GM19438 (cell line): Measurements from ENCODE around the gene FGL2.
"Not testable (repeated sequence)": the region's sequence is repeated elsewhere in the genome, so short reads cannot be mapped to it uniquely, and the experiment has no call there.

Experiments used
- ATAC-seq: cut with Tn5 transposase; IDR thresholded peaks from one replicate; pipeline ENCODE4 v1.9.1; 2021; ENCODE audit warnings: low read depth; ENCODE audit not compliant: unreplicated experiment

FGL2 gene

DNA sequence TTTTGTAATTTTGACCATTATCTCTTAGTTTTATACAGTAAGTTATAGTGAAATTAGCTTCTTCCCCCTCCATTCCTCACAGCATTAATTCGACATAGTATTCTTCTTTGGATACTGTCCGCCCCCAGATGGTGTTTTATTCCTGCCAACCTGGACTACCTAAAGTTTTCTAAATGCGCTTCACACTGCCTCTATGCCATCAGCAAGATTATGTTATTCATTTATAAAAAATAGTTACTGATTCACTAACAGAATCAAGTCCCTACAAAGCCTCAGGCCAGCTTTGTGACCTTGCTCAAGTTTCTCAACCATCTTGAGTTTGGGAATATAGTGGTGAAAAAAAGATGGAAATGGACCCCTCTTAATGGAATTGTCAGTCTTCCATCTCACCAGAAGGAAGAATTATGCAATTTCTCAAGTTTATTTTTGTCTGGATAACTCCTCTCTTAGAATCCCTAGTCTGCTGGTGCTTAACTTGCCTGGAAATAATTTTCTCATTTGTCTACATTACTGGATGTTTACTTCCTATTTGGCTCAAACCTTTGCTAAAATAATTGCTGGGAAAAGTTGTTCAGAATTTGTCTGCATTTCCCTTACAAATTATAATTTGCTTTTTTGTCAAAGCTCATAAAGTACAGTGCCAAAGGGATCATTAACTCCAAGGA is 16.7 kb upstream of the FGL2 start:
- no peak for ATAC-seq

DNA sequence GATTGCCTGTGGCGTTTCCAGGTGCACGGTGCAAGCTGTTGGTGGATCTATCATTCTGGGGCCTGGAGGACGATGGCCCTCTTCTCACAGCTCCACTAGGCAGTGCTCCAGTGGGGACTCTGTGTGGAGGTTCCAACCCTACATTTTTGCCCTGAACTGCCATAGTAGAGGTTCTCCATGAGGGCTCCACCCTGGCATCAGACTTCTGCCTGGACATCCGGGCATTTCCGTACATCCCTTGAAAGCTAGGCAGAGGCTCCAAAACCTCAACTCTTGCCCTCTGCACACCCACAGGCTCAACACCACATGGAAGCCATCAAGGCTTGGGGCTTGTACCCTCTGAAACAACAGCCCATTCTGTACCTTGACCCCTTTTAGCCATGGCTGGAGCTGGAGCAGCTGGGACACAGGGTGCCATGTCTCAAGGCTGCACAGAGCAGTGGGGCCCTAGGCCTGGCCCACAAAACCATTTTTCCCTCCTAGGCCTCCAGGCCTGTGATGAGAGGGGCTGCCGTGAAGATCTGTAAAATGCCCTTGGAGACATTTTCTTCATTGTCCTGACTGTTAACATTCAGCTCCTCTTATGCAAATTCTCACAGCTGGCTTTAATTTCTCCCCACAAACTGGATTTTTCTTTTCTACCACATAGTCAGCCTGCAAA is 10.0 kb upstream of the FGL2 start:
- ATAC-seq = no peak

- ATAC-seq = no peak
These were observed 8.8 kb upstream of the FGL2 start for GRCh38 chr7:77208416-77208815.

GRCh38 chr7:77205706-77206105 is 6.1 kb upstream of the FGL2 start:
- no peak for ATAC-seq

DNA sequence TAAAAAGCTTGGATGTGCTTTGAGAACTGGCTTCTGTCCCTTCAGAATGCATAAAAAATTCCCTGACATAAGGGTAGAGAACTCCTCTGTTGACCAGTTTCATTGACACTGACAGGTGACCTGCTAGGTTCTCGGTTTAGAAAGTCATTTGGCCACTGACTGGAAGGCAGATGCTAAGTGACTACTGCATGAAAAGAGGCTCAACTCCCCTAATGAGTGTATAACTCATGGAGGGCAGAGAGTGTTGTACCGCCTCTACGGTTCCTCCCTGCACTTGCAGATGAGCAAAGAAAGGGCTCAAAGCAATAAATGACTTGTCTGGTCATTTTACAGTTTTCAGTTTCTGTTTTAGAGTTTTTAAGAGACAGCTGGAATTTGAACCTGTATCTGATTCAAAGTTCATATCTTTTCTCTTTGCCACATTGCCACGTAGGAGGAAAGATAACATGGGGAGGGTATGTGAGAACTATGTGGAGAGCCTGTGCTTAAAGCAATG is 2.9 kb upstream of the FGL2 start:
- peak; percentile 89 for ATAC-seq

DNA sequence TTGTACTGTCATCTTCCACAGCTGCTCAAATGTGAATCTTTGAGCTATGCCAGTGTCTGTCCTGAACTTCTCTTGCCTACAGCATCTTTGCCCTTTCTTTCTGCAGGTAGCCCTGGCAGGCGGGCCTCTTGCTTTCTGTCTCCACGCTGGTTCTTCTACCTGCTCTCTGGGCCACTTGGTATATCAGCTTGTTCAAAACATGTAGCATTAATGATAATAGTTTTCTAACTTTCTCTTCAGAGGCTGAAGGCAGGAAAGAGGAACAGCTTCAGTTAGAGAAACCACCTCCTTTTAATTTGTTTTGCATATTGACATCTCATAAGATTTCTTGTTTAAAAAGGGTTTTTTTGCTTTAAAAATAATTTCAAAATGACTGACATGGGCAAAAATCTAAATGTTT is 923 bp upstream of the FGL2 start:
- ATAC-seq = no peak

- ATAC-seq = no peak
These were observed 2.5 kb downstream of the FGL2 start for GRCh38 chr7:77197141-77197540.

DNA sequence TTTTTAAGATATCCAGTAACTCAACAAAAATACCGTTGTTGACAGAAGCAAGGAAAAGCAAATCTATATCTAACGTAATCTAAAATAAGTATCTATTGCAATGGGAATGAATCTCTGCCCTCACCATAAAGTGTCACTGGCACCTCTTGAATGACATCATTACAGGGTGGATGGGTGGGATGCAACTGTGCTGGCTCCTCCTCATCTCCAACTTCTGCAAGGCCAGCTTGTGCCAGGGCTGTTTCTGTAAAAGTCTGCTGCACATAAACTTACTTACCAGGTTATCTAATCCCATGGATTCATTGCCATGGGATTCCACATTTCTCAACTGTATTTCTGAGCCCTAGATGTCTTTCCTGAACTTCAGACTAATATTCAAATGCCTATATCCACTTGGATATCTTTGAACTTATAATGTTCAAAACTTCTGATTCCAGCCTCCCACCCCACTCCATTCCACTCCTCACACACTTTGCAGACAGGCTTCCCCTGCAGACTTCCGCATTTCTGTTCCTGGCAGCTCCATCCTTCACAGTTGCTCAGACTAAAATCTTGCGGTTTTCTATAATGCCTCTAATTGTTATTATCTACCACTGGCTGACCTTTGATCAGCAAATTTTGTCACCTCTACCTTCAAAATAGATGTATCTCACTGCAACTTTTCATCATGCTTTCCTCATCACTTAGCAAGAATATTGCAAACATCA is 10.7 kb downstream of the FGL2 start:
- ATAC-seq = no peak

- no peak for ATAC-seq
These were observed 13.8 kb downstream of the FGL2 start for GRCh38 chr7:77185866-77186265.

DNA sequence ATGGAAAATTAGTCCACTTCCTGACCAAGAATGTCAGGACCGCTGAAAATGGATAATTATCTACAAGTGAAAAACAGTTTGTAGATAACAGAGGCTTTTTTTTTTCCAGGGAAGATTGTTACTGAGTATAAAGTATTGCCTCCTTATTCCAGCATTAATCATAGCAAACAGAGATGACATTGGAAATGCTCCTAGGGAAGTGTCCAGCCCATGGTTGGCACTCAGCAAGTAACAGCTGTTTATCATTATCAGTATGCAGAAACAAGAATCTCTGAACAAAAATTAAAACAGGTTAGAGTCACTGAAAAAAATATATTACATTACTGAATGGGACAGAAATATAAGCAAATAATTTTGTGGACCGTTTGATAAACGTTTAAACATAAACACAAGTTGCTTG is 14.6 kb downstream of the FGL2 start:
- ATAC-seq = no peak

DNA sequence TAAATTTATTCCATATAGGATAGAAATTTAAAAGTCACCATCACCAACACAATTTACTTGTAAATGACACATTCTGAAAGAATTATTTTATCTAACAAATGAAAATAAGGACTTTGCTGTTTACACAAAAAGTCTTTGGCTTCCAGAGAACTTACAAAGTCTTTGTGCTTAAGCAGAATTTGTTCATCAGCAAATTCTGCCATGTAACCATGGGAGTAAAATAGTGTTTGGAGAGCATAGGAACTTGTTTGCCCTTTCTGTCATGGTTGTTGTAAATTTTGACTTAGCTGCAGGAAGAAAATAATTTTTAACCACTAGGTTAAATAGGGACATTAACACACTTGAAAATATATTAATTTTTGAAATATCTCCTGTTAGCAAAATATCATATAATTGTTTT is 15.2 kb downstream of the FGL2 start:
- ATAC-seq = no peak

- no peak for ATAC-seq
These were observed 17.4 kb downstream of the FGL2 start for GRCh38 chr7:77182261-77182660.

DNA sequence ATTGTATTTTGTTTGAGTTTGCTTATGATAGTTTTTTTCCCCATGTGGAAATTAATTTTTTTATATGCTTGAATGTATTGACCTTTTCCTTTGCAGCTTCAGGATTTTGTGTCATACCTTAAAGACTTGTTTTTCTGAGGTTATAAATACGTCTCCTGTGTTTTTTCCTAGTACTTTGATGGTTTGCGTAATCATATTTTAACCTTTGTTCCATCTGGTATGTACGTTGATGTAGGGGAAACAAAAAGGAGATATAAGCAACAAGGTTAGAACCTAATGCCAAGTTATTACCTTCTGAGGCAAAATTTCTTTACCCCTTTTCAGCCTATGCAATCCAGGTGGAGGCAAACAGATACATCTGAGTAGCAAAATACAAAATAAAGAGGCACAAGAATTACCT is 17.9 kb downstream of the FGL2 start:
- ATAC-seq = no peak

- no peak for ATAC-seq
These were observed 18.5 kb downstream of the FGL2 start for GRCh38 chr7:77181015-77181595.

GRCh38 chr7:77178024-77178423 is 21.6 kb downstream of the FGL2 start:
- ATAC-seq = not testable (repeated sequence)

DNA sequence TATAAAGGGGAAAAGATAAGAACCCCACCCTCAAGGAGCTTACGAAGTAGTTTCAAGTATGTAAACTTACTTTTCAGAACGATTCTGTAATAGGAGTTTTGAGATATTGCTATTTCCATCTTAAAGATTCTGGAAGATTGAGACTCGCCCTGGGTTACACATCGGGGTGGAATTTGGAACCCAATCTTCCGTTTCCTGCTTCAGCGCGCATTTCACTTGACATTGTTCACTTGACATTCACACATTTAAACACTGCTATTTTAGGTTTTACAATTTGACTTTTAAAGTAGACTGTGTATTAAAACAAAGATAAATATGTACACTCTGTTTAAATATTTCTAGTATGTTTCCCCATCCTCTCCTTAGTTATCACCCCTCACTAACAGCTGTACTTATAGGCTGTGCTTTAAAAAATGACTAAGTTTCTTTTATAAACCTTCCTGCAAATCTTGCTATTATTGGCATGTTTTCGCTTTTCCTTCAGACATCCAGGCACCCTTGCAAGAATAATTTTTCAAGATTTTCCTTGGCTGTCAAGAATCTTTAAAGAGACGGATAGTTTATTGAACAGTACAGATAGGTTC is 22.2 kb downstream of the FGL2 start:
- ATAC-seq = not testable (repeated sequence)

DNA sequence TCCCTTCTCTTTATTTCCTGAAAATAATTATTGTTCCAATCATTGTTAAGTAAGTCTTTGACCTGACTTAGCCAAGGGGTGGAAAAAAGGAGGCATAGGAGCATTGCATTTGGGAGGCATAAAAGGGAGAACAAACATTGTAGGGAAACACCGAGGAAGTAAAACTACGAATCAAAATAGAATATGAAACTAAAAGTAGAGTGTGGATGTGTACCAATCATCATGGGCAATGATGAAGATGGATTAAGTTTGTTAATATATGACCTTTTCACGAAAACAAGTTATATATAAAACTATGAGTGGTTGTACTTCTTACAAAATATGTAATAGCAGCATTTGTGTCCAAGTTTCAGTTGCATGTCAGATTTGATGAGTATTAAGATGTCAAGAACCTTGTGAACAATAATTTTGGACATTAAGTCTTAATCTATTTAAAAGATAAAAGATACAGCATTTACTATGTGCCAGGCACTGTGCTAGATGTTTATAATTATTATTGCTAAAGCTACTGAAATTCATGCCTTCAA is 24.3 kb downstream of the FGL2 start:
- peak; percentile 72 for ATAC-seq

GRCh38 chr7:77174418-77174817 is 25.2 kb downstream of the FGL2 start:
- ATAC-seq = not testable (repeated sequence)

DNA sequence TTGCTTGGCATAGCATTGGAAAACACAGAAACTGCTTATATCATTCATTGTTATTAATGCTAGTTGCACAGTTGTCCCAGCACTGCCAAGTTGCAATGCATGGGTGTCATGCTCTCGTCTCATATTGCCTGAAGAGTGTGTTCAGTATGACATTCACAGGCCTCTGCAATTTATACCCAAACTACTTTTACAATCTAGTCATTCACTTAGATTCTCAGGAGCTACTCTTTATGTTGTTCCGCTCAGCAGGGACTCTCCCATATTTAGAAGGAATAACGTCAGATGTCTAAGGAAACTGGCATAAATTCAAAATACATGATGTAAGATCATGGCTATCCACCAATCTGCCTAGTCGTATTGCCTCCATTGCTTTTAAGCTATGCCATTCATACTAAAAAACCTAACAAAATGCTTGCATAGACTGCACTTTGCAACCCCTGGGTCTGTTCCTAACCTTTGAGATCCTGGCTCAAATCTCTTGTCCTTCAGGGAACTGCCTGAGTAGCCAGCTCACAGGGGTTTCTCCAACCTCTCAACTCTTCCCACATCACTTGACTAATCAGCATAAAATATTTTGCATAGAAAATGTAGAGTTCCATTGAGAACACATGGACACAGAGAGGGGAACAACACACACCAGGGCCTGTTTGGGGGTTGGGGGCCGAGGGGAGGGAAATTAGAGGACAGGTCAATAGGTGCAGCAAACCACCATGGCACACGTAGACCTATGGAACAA is 27.0 kb downstream of the FGL2 start:
- ATAC-seq = not testable (repeated sequence)

DNA sequence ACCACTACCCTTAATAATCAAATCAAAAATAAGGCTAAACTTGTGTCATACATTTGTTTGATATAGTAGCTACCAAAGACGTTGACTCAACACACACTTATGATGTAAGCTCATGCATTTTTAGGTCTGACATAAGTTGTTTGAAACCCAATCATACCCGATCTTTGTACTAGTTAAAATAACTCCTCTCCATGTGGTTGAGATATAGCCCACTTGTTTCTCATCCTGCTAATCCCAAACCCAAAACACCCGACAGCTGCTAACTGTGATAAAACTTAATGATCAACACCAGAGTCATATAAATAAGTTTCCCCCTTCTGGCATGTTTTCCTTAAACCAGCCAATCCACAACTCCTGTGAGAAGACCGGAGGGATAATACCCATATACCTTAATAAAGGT is 28.5 kb downstream of the FGL2 start:
- ATAC-seq = not testable (repeated sequence)
